NB4 (cell line): ENCODE results near the gene DPF3.

Experiments used
- DNase-seq: peaks from one replicate; pipeline ENCODE4 v3.0.0; 2010; ENCODE audit warnings: low read depth
- H3K4me3 ChIP-seq: one replicate; pipeline ENCODE4 v1.5.1; 2011; ENCODE audit warnings: mild to moderate bottlenecking, low read depth, low read length, moderate library complexity
- CTCF ChIP-seq: IDR thresholded peaks from one replicate; pipeline ENCODE4 v1.5.1; 2012; ENCODE audit warnings: low read depth, low read length
- MYC ChIP-seq: IDR thresholded peaks from 2 replicates; pipeline ENCODE4 v1.6.1; 2011; ENCODE audit warnings: low read depth, low read length
- POLR2A ChIP-seq: IDR thresholded peaks from 2 replicates; pipeline ENCODE4 v1.6.1; 2011; ENCODE audit warnings: mild to moderate bottlenecking; ENCODE audit not compliant: insufficient read length; ENCODE audit errors: extremely low read depth
- TF ChIP-seq, protein P1 (sequence below): IDR thresholded peaks from 2 replicates; pipeline ENCODE4 v1.6.1; 2011; ENCODE audit warnings: low read depth, low read length

DPF3 gene

GRCh38 chr14:72722201-72722785, 171.6 kb downstream of the DPF3 start:
- no peak for DNase-seq
- H3K4me3 ChIP-seq = no peak overlapping the region
- TF ChIP-seq CTCF (no peak), POLR2A (no peak), MYC (no peak)
- TF ChIP-seq, protein P1, sequence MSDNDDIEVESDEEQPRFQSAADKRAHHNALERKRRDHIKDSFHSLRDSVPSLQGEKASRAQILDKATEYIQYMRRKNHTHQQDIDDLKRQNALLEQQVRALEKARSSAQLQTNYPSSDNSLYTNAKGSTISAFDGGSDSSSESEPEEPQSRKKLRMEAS = no peak

GRCh38 chr14:72721083-72721482, 172.8 kb downstream of the DPF3 start:
- no peak overlapping the region for H3K4me3 ChIP-seq
- TF ChIP-seq, protein P1 = no peak
- TF ChIP-seq POLR2A = no peak
- DNase-seq = no peak

DNA sequence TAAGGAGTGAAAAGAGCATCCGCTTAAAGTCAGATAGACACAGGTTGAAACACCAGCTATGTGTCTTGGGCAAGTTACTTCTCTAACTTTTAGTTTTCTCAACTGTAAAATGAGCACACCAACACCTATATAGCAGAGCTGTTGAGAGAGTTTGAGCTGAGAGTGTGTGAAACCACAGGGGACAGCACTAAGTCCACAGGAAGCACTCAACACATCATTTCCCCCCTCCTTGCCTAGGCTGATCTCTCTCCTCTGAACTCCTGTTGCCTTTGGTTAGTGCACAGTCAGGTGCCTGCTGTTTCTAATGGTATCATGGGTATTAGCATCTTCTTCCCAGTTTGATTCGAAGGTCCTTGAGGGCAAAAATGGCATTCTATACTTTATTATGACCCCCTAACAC, 176.7 kb downstream of the DPF3 start:
- no peak for TF ChIP-seq POLR2A
- TF ChIP-seq CTCF = no peak
- TF ChIP-seq MYC = no peak
- TF ChIP-seq, protein P1 = no peak
- H3K4me3 ChIP-seq = no peak overlapping the region
- no peak for DNase-seq

DNA sequence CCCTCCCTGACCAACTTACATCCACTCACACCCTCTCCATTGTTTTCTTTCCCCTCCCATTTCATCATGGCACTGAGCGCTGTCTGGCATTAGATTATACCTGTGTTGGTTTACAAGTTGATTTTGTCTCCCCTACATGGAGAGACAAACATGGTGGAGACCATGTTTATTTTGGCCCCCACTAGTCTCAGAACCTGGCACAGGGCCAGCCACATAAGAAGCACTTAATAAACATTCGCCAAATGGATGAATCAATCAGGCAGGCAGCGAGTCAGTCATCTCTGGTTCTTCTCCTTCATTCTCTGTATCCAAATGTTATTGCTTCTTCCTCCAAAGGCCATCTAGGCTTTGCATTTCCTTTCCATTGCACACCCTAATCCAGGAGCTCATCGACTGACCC, 177.4 kb downstream of the DPF3 start:
- no peak for DNase-seq
- TF ChIP-seq POLR2A = no peak
- TF ChIP-seq MYC = no peak
- no peak for TF ChIP-seq CTCF
- TF ChIP-seq, protein P1 = no peak
- no peak overlapping the region for H3K4me3 ChIP-seq

DNA sequence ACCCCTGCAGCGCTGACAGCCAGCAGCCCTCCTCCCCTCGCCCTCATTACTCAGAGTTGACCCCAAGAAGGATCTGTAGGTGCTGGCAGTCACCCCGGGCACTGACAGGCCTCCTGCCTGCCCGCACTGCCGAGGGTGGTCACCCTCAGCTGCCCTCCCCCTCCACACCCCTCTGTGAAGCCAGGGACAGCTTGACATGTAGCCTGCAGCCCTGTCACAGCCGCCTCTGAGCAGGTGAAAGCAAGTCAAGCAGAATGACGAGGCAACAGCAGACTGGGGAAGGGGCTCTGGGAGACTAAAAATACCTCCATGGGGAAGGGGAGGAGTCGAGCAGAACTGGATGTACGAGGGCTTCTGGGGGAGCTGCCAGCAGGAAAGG, 178.1 kb downstream of the DPF3 start:
- H3K4me3 ChIP-seq = no peak overlapping the region
- no peak for DNase-seq
- TF ChIP-seq MYC = no peak

GRCh38 chr14:72715215-72715849, 178.6 kb downstream of the DPF3 start:
- TF ChIP-seq, protein P1 = no peak
- TF ChIP-seq MYC = no peak
- TF ChIP-seq CTCF = no peak
- no peak for TF ChIP-seq POLR2A
- peak; percentile 34 for DNase-seq
- no peak overlapping the region for H3K4me3 ChIP-seq

- no peak overlapping the region for H3K4me3 ChIP-seq
- TF ChIP-seq, protein P1 = no peak
- peak; percentile 12 for DNase-seq
Measured at GRCh38 chr14:72714871-72715214, 179.1 kb downstream of the DPF3 start.
